ENCODE results near the gene RHOBTB3.

DNA sequence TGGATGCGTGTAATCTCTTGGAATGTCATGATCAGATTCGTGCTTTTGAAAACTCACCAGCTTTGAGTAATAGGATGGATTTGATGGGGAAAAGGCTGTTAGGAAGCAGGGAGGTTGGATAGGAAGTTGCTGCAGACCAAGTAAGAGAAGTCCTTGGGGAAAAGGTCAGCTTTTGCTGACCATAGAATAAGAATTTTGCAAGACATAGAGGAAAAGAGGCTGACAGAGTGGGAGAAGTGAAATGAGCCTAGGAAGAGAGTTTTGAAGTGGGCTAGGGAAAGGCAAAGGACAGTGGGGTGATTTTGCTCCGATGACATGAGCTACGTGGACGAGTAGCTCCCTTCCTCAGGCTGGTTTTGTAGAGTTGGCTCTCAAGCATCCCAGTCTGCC is 31.5 kb downstream of the RHOBTB3 start:
- TF ChIP-seq CTCF (IDR thresholded peaks at IDR 0.05) (no peak), POLR2A (IDR thresholded peaks at IDR 0.05) (no peak)
